IMR-90 (cell line): ENCODE data around the gene DHRS3. TPM values are rescaled to one million over a fixed set of nuclear protein-coding genes. Genes with fewer than 3 reads are reported as not detected.

Experiments
- ATAC-seq: fragments of 200-7000 bp; cut with Tn5 transposase; 2 replicates; pipeline ENCODE4 v1.9.1; 2020; ENCODE audit warnings: low read depth, mild to moderate bottlenecking, moderate library complexity
- BruUV-seq: library from RNA; stranded (reverse); fragments of 400-500 nt; replicated peaks from 2 replicates; lab custom pipeline; 2021; lab: Mats Ljungman, UMichigan
- CTCF ChIA-PET: fragments of 300-600 bp; formaldehyde crosslinking; extraction: SDS; loops from one replicate; lab custom pipeline; 2021; ENCODE audit warnings: antibody characterized with exemption; lab: Yijun Ruan, JAX
- POLR2A ChIA-PET: fragments of 300-600 bp; sonication (Branson Sonifier 250); formaldehyde crosslinking; loops from one replicate; lab custom pipeline; 2022; ENCODE audit warnings: antibody characterized with exemption; ENCODE audit not compliant: unreplicated experiment; lab: Charles Lee
- DNase-seq: peaks from one replicate; pipeline ENCODE4 v3.0.0; 2013
- H2AFZ ChIP-seq: replicated peaks from 2 replicates; pipeline ENCODE3; 2013; ENCODE audit warnings: low read length, mild to moderate bottlenecking; ENCODE audit not compliant: poor library complexity
- H2AK5ac ChIP-seq: 2 replicates; pipeline ENCODE4 v1.6.1; 2013; ENCODE audit warnings: low read depth, low read length, inconsistent platforms
- H2AK9ac ChIP-seq: replicated peaks from 2 replicates; pipeline ENCODE3; 2013; ENCODE audit warnings: mild to moderate bottlenecking, low read depth, low read length, moderate library complexity; ENCODE audit not compliant: poor library complexity
- H2BK120ac ChIP-seq: 2 replicates; pipeline ENCODE4 v1.6.1; 2013; ENCODE audit warnings: low read depth, low read length, inconsistent platforms
- H2BK15ac ChIP-seq: 3 replicates; pipeline ENCODE4 v1.6.1; 2013; ENCODE audit warnings: low read depth, low read length, inconsistent platforms
- H2BK20ac ChIP-seq: 2 replicates; pipeline ENCODE4 v1.6.1; 2013; ENCODE audit warnings: low read depth, mild to moderate bottlenecking, inconsistent platforms, low read length, moderate library complexity
- H2BK5ac ChIP-seq: 2 replicates; pipeline ENCODE4 v1.6.1; 2013; ENCODE audit warnings: mild to moderate bottlenecking, low read depth, low read length, inconsistent platforms; ENCODE audit not compliant: poor library complexity, severe bottlenecking
- H3K14ac ChIP-seq: replicated peaks from 2 replicates; pipeline ENCODE4 v1.6.1; 2013; ENCODE audit warnings: low read depth, low read length, inconsistent platforms
- H3K18ac ChIP-seq: 2 replicates; pipeline ENCODE4 v1.6.1; 2013; ENCODE audit warnings: low read depth, low read length, control low read depth
- H3K23ac ChIP-seq: 2 replicates; pipeline ENCODE4 v1.6.1; 2013; ENCODE audit warnings: low read depth, low read length, inconsistent platforms
- H3K27ac ChIP-seq: 2 replicates; pipeline ENCODE4 v1.5.1; 2013; ENCODE audit warnings: mild to moderate bottlenecking, control low read depth, low read length; ENCODE audit not compliant: insufficient read depth
- H3K27me3 ChIP-seq: 2 replicates; pipeline ENCODE4 v1.6.1; 2013; ENCODE audit warnings: low read length; ENCODE audit not compliant: control insufficient read depth, insufficient read depth
- H3K36me3 ChIP-seq: 2 replicates; pipeline ENCODE4 v1.6.1; 2013; ENCODE audit warnings: low read length, mixed read lengths; ENCODE audit not compliant: control insufficient read depth, insufficient read depth
- H3K4ac ChIP-seq: 2 replicates; pipeline ENCODE4 v1.6.1; 2013; ENCODE audit warnings: low read depth, low read length, inconsistent platforms
- H3K4me1 ChIP-seq: 2 replicates; pipeline ENCODE4 v1.6.1; 2013; ENCODE audit warnings: low read length, mixed read lengths; ENCODE audit not compliant: control insufficient read depth, insufficient read depth
- H3K4me2 ChIP-seq: 2 replicates; pipeline ENCODE4 v1.6.1; 2013; ENCODE audit warnings: low read depth, mild to moderate bottlenecking, control low read depth, low read length, moderate library complexity
- H3K4me3 ChIP-seq: 2 replicates; pipeline ENCODE4 v1.5.1; 2013; ENCODE audit warnings: low read depth, mild to moderate bottlenecking, control low read depth, low read length, moderate library complexity; ENCODE audit not compliant: insufficient read depth
- H3K56ac ChIP-seq: 2 replicates; pipeline ENCODE4 v1.6.1; 2013; ENCODE audit warnings: low read length, inconsistent platforms; ENCODE audit not compliant: insufficient read depth; ENCODE audit errors: extremely low read depth
- H3K79me1 ChIP-seq, 2 experiments: 2 replicates each; pipeline ENCODE4 v1.6.1; 2013; ENCODE audit warnings: low read length in 2 of 2, inconsistent platforms in 1 of 2, low read depth in 1 of 2
- H3K9ac ChIP-seq: 2 replicates; pipeline ENCODE4 v1.6.1; 2013; ENCODE audit warnings: low read depth, low read length, control low read depth
- H3K9me1 ChIP-seq: 2 replicates; pipeline ENCODE4 v1.6.1; 2013; ENCODE audit warnings: low read length, inconsistent platforms; ENCODE audit not compliant: insufficient read depth
- H3K9me3 ChIP-seq: 2 replicates; pipeline ENCODE4 v1.6.1; 2013; ENCODE audit warnings: low read length; ENCODE audit not compliant: control insufficient read depth, insufficient read depth
- H4K20me1 ChIP-seq: 2 replicates; pipeline ENCODE4 v1.6.1; 2013; ENCODE audit warnings: low read length, inconsistent platforms; ENCODE audit not compliant: insufficient read depth
- H4K5ac ChIP-seq: 2 replicates; pipeline ENCODE4 v1.6.1; 2013; ENCODE audit warnings: mild to moderate bottlenecking, low read depth, low read length, control low read depth
- H4K8ac ChIP-seq, 2 experiments: 2 replicates each; pipeline ENCODE4 v1.6.1; 2013; ENCODE audit warnings: low read depth in 2 of 2, low read length in 2 of 2, control low read depth in 1 of 2, inconsistent platforms in 1 of 2
- H4K91ac ChIP-seq: 2 replicates; pipeline ENCODE4 v1.6.1; 2013; ENCODE audit warnings: low read depth, low read length, inconsistent platforms; ENCODE audit not compliant: insufficient read depth
- CTCF ChIP-seq: conservative IDR thresholded peaks from 2 replicates; pipeline ENCODE4 v1.5.1; 2012; ENCODE audit warnings: mild to moderate bottlenecking, low read depth, low read length, improper control_type of control experiment
- MAZ ChIP-seq: IDR thresholded peaks from 2 replicates; pipeline ENCODE4 v1.6.1; 2012; ENCODE audit warnings: low read depth, mild to moderate bottlenecking, low read length, improper control_type of control experiment, moderate library complexity, borderline replicate concordance
- MXI1 ChIP-seq: IDR thresholded peaks from 2 replicates; pipeline ENCODE4 v1.6.1; 2012; ENCODE audit warnings: low read depth, mild to moderate bottlenecking, low read length, moderate library complexity, borderline replicate concordance
- POLR2A ChIP-seq: IDR thresholded peaks from 2 replicates; pipeline ENCODE4 v1.6.1; 2012; ENCODE audit warnings: mild to moderate bottlenecking, low read depth, low read length
- RAD21 ChIP-seq: IDR thresholded peaks from 2 replicates; pipeline ENCODE4 v1.6.1; 2012; ENCODE audit warnings: low read length, improper control_type of control experiment
- RCOR1 ChIP-seq: IDR thresholded peaks from 2 replicates; pipeline ENCODE4 v1.6.1; 2012; ENCODE audit warnings: mild to moderate bottlenecking, low read length, improper control_type of control experiment; ENCODE audit not compliant: insufficient replicate concordance
- SMC3 ChIP-seq: fragments of 150-350 bp; IDR thresholded peaks from 2 replicates; pipeline ENCODE4 v1.6.1; 2016; ENCODE audit warnings: low read depth, mild to moderate bottlenecking, antibody characterized with exemption, low read length, moderate library complexity
- WGBS, 2 experiments: methylation state at CpG; one replicate each; pipeline versions ENCODE4 v1.1.5 to v1.1.7; 2013; ENCODE audit warnings: missing lambda C conversion rate in 2 of 2; ENCODE audit not compliant: insufficient read length in 1 of 2; ENCODE audit errors: extremely low coverage in 2 of 2; 5-methylcytosine and 5-hydroxymethylcytosine counted together
- dilution Hi-C: fragments of 300-500 bp; cut with HindIII; formaldehyde crosslinking; loops from one replicate; pipeline ENCODE4 v1.14.3; 2018; ENCODE audit warnings: low sequenced_read_pairs; ENCODE audit not compliant: unreplicated experiment
- in situ Hi-C: fragments of 300-500 bp; cut with MboI; formaldehyde crosslinking; loops from 3 replicates; pipeline ENCODE4 v1.14.3; 2019; ENCODE audit warnings: low sequenced_read_pairs, inconsistent platforms, mixed read lengths
- intact Hi-C: fragments of 100-400 bp; cut with micrococcal nuclease; formaldehyde crosslinking; loops from 2 replicates; pipeline ENCODE4 v1.10.0; 2022
- polyA plus RNA-seq, 3 experiments: library from polyadenylated mRNA; depleted of rRNA; stranded (reverse); fragments of >200 nt; gene quantifications; 2 replicates each; pipeline ENCODE4 v1.2.3, GENCODE V29; 2012; ENCODE audit warnings: low replicate concordance in 1 of 3
- total RNA-seq: library from RNA; depleted of rRNA; stranded (reverse); fragments of >200 nt; gene quantifications from 2 replicates; pipeline ENCODE4 v1.2.3, GENCODE V29; 2012

The DHRS3 gene
- total and polyA plus RNA-seq, 2 of the 4 experiments (the other 2 are of a cell fraction) = 11.2 to 14.5 TPM

GRCh38 chr1:12619792-12620487, 1.9 kb upstream of the DHRS3 start:
- H4K8ac ChIP-seq = peak overlapping the region; percentile 55 to 90; a peak in 2 of 4 replicates
- no peak overlapping the region for H3K27ac ChIP-seq
- no peaks in the 10 kb centered on the region for H4K20me1 ChIP-seq
- no peaks in the 10 kb centered on the region for H3K36me3 ChIP-seq
- H3K14ac ChIP-seq = no peak overlapping the region
- H3K9ac ChIP-seq = peak overlapping the region; percentile 28; the same call in 1 of the 2 replicates
- in situ Hi-C loops (loop anchor here (5.0 to 25.0 kb wide), 3 partner anchors 65 to 308 kb away; no protein-coding TSS in a partner anchor), dilution Hi-C loops (no loop called here), intact Hi-C loops (loop anchor here (1.0 to 5.0 kb wide), 6 partner anchors 39 to 306 kb away; no protein-coding TSS in a partner anchor)
- no peaks in the 10 kb centered on the region for H3K9me3 ChIP-seq
- H4K91ac ChIP-seq = peak overlapping the region; percentile 67
- no peak overlapping the region; the same call in 1 of the 2 replicates for H3K4me2 ChIP-seq
- H2AK9ac ChIP-seq = peak overlapping the region; percentile 63
- no peaks in the 10 kb centered on the region for H3K9me1 ChIP-seq
- peak; percentile 72 for ATAC-seq
- no peak overlapping the region for H3K18ac ChIP-seq
- 0 out of 2 replicates have a peak overlapping the region, but pooled peaks have one; percentile 66 for H3K23ac ChIP-seq
- CTCF ChIA-PET = interaction anchor here (0.5 to 1.1 kb wide), 7 partner anchors 10 to 442 kb away, joined by 3 to 4 read pairs (median 3); no protein-coding TSS in a partner anchor
- DNase-seq = peak; percentile 87
- H2BK20ac ChIP-seq = no peak overlapping the region
- no peak overlapping the region for H3K4me3 ChIP-seq
- H2BK5ac ChIP-seq = no peak overlapping the region
- no TSS peak for BruUV-seq
- no peak overlapping the region; the same call in 1 of the 2 replicates for H3K56ac ChIP-seq
- H3K4me1 ChIP-seq = peaks cover 18% of the 10 kb centered on the region
- H3K4ac ChIP-seq = peak overlapping the region; percentile 80
- peaks cover under 1 to 10% of the 10 kb centered on the region in 2 experiments; a peak in 2 of 4 replicates for H3K79me1 ChIP-seq
- H2AK5ac ChIP-seq = peak overlapping the region; percentile 51; the same call in 1 of the 2 replicates
- no peaks in the 10 kb centered on the region for H3K27me3 ChIP-seq
- WGBS, 2 experiments = 17% methylated on average over 6 of the region's 23 CpGs; no CpG with 5 or more reads in 1 of the 2 experiments
- POLR2A ChIA-PET = no interaction called here
- no peak for TF ChIP-seq MAZ
- TF ChIP-seq MXI1 = no peak; the same call in 1 of the 2 replicates
- no peak for TF ChIP-seq RCOR1
- TF ChIP-seq SMC3 = peak; percentile 97
- peak; percentile 99 for TF ChIP-seq RAD21
- TF ChIP-seq POLR2A = peak; percentile 54; the same call in 1 of the 2 replicates
- peak; percentile 96 for TF ChIP-seq CTCF
- H4K5ac ChIP-seq = no peak overlapping the region
- peak overlapping the region; percentile 72 for H2BK120ac ChIP-seq
- peak overlapping the region; percentile 6; the same call in 1 of the 3 replicates for H2BK15ac ChIP-seq
- peak overlapping the region; percentile 52 for H2AFZ ChIP-seq
